Measurements from ENCODE around the gene CHCHD3.

Gene CHCHD3

DNA sequence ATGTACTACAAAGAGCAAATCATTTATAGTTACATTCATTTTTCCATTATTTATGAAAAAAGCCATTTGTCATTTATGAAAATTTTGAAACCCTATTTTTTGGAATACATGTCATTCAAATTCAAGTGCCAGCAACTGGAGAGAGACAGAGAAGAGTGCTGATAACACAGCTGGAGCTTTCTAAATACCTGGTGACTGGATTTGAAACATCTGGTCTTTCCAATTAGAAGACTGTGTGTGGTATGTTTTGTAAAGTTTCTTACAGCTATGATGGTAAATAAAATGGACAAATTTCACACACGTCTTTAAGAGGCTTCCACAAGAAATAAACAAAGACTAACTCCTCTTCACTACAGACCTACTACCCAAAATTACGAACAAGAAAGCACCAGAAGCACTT is 56.8 kb downstream of the CHCHD3 start:
- intact Hi-C loops (cut with DNase I; ENCODE audit: low total_unique reads): no loop called here
- H3K4me1 ChIP-seq: peaks cover 0 to 10% (median 9%) of the 10 kb centered on the region in 4 donors
- peaks cover 0 to 7% (median 0%) of the 10 kb centered on the region in 3 donors for H3K36me3 ChIP-seq
- TF ChIP-seq, protein P1, sequence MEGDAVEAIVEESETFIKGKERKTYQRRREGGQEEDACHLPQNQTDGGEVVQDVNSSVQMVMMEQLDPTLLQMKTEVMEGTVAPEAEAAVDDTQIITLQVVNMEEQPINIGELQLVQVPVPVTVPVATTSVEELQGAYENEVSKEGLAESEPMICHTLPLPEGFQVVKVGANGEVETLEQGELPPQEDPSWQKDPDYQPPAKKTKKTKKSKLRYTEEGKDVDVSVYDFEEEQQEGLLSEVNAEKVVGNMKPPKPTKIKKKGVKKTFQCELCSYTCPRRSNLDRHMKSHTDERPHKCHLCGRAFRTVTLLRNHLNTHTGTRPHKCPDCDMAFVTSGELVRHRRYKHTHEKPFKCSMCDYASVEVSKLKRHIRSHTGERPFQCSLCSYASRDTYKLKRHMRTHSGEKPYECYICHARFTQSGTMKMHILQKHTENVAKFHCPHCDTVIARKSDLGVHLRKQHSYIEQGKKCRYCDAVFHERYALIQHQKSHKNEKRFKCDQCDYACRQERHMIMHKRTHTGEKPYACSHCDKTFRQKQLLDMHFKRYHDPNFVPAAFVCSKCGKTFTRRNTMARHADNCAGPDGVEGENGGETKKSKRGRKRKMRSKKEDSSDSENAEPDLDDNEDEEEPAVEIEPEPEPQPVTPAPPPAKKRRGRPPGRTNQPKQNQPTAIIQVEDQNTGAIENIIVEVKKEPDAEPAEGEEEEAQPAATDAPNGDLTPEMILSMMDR (IDR thresholded peaks at IDR 0.05): no peak
- H3K27me3 ChIP-seq: no peaks in the 10 kb centered on the region
- H3K4me3 ChIP-seq: no peak overlapping the region
- H3K27ac ChIP-seq: no peak overlapping the region
- DNase-seq: no peak
- H3K9me3 ChIP-seq: no peaks in the 10 kb centered on the region

DNA sequence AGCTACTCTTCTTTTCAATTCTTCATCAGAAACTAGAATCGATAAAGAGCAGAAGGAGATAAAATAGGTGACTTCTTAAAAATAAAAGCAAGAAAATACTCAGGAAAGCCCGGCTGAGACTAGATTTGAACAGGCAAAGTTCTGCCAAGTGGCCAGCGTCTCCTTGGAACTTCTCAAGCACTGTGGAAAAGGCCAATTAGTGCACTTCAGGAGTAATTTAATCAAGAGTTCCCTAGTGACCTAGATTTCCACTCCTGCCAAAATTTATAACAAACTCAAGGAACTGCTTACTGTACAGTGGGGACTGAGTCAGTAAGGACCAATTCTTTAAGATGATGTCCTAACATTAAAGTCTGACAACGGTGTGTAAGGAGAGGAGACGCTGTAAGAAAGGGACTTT is 57.3 kb downstream of the CHCHD3 start:
- no peaks in the 10 kb centered on the region for H3K9me3 ChIP-seq
- intact Hi-C loops (cut with DNase I; ENCODE audit: low total_unique reads): no loop called here
- DNase-seq: no peak

DNA sequence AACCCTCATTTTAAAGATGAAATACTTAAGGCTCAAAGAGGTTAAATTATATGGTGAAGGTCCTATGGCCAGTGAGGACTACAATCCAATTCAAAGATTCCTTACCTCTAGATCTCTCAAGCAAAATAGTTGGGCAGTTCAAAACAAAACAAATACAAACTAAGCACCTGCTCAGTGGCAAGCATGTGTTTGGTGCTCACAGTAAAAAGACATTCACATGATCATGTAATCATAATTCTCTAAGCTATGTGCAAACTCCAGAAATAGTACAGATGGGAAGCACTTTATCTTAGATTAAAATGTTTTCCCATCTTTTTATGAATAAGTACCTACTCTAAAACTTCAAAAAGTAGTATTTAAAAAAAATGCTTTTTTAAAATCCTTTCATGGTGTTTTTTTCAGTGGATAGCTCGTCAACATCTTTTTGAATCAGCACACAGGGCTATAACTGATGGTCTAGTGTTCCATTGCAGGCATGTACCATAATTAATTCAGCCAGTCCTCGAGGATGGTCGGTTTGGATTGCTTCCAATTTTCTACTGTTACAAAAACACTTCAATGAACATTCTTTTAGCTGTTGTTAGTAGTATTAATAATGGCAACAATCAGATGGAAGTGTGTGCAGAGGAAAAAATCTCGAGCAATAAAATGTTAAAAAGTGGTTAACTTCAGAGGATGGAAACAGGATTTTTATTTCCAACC is 58.4 kb downstream of the CHCHD3 start:
- intact Hi-C loops (cut with DNase I; ENCODE audit: low total_unique reads): no loop called here
- TF ChIP-seq, protein P1 (IDR thresholded peaks at IDR 0.05): no peak
- DNase-seq: no peak
- Histone ChIP-seq H3K27me3 (no peaks in the 10 kb centered on the region), H3K4me1 (no peaks in the 10 kb centered on the region), H3K9me3 (no peaks in the 10 kb centered on the region), H3K36me3 (peaks cover 0 to 7% (median 0%) of the 10 kb centered on the region in 3 donors), H3K4me3 (no peak overlapping the region), H3K27ac (no peak overlapping the region)

More for the DNA sequence above, 57.3 kb downstream of the CHCHD3 start:
- Histone ChIP-seq H3K4me3 (no peak overlapping the region), H3K27me3 (no peaks in the 10 kb centered on the region), H3K27ac (no peak overlapping the region), H3K4me1 (peaks cover 0 to 5% (median 4%) of the 10 kb centered on the region in 4 donors), H3K36me3 (peaks cover 0 to 7% (median 0%) of the 10 kb centered on the region in 3 donors)
- TF ChIP-seq, protein P1 (IDR thresholded peaks at IDR 0.05): no peak

DNA sequence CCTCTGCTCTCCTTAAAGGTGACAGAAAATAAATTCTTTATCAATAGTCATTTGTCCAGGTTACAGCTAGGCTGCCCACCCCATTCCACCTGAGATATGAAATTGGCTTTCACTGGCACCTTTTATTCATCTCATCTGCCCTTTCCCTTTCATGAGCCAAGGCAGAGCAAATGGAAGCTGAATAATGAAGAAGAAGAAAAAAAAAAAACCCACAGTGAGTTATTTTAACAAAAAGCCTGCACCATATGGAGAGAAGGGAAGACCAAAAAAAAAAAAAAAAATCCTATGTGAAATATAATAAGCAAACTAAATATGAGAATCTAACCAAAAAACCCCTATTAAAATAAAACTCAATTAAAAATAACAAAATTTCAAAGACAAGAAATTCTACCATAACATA is 59.2 kb downstream of the CHCHD3 start:
- H3K27me3 ChIP-seq: no peaks in the 10 kb centered on the region
- no peaks in the 10 kb centered on the region for H3K9me3 ChIP-seq
- no peak for DNase-seq
- peaks cover 0 to 7% (median 0%) of the 10 kb centered on the region in 3 donors for H3K36me3 ChIP-seq
- no peak overlapping the region for H3K27ac ChIP-seq
- intact Hi-C loops (cut with DNase I; ENCODE audit: low total_unique reads): no loop called here
- TF ChIP-seq, protein P1 (IDR thresholded peaks at IDR 0.05): no peak
- no peak overlapping the region for H3K4me3 ChIP-seq
- H3K4me1 ChIP-seq: no peaks in the 10 kb centered on the region

DNA sequence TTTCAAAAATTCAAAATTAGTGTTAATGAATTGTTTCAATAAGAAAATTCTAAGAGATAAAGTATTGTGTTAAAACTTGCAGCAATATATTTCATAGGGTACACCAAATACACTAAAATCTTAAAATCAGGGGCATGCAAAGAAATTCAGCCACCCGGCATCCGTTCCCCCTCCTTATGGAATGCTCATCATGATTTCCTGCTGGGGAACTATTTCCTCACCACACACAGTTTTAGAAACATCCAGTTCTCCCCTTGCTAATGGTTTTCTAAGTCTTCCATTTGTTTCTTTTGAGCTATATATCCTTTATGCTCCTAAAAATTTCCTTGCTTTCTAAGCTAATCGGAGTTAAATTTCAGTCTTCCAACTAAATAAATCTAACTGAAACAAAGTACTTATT is 60.7 kb downstream of the CHCHD3 start:
- TF ChIP-seq, protein P1 (IDR thresholded peaks at IDR 0.05): no peak
- Histone ChIP-seq H3K4me3 (no peak overlapping the region), H3K27me3 (no peaks in the 10 kb centered on the region), H3K4me1 (no peaks in the 10 kb centered on the region), H3K9me3 (no peaks in the 10 kb centered on the region), H3K36me3 (peaks cover 0 to 7% (median 0%) of the 10 kb centered on the region in 3 donors), H3K27ac (no peak overlapping the region)
- DNase-seq: no peak
- intact Hi-C loops (cut with DNase I; ENCODE audit: low total_unique reads): no loop called here
